Skeletal muscle cell (primary cell): Measurements from ENCODE around the gene ICAM4.

Experiments
- DNase-seq: peaks from one replicate; pipeline ENCODE4 v3.0.0-alpha.2; 2010; ENCODE audit warnings: low read depth
- H3K4me3 ChIP-seq: 2 replicates; pipeline ENCODE4 v1.5.1; 2011; ENCODE audit warnings: low read depth, mild to moderate bottlenecking, control low read depth, low read length, moderate library complexity

The ICAM4 gene

GRCh38 chr19:10315335-10316214 lies 28.8 kb downstream of the ICAM4 start, which contains the start of gene FDX2:
Gene FDX2 (minus strand): TSS chr19:10316015. CDS start chr19:10315996, 19 bp downstream.
- DNase-seq = no peak
- H3K4me3 ChIP-seq = peak within 1 kb of the TSS; percentile 77

GRCh38 chr19:10316229-10317044 lies 29.7 kb downstream of the ICAM4 start:
- no peak for DNase-seq
- H3K4me3 ChIP-seq = no peak overlapping the region

GRCh38 chr19:10317045-10317856 lies 30.5 kb downstream of the ICAM4 start:
- no peak overlapping the region for H3K4me3 ChIP-seq
- DNase-seq = no peak

- DNase-seq = no peak
- H3K4me3 ChIP-seq = no peak overlapping the region
These were observed 31.2 kb downstream of the ICAM4 start for GRCh38 chr19:10317857-10318462.

- no peak overlapping the region for H3K4me3 ChIP-seq
- no peak for DNase-seq
These were observed 32.3 kb downstream of the ICAM4 start for GRCh38 chr19:10318807-10319682.

GRCh38 chr19:10320602-10321416 lies 34.1 kb downstream of the ICAM4 start:
- DNase-seq = no peak
- H3K4me3 ChIP-seq = no peak overlapping the region

GRCh38 chr19:10321417-10321797 lies 34.7 kb downstream of the ICAM4 start:
- no peak overlapping the region for H3K4me3 ChIP-seq
- no peak for DNase-seq

- H3K4me3 ChIP-seq = no peak overlapping the region
- no peak for DNase-seq
These were observed 35.4 kb downstream of the ICAM4 start for GRCh38 chr19:10321874-10322835.

GRCh38 chr19:10325732-10326131 lies 39.0 kb downstream of the ICAM4 start:
- DNase-seq = no peak
- no peak overlapping the region for H3K4me3 ChIP-seq

- no peak overlapping the region for H3K4me3 ChIP-seq
These were observed 41.0 kb downstream of the ICAM4 start for GRCh38 chr19:10327793-10328192.

GRCh38 chr19:10328558-10329429 lies 42.0 kb downstream of the ICAM4 start:
- no peak overlapping the region for H3K4me3 ChIP-seq

More at GRCh38 chr19:10327793-10328192, 41.0 kb downstream of the ICAM4 start:
- DNase-seq = no peak

GRCh38 chr19:10329555-10329954 lies 42.8 kb downstream of the ICAM4 start:
- DNase-seq = no peak
- no peak overlapping the region for H3K4me3 ChIP-seq

More at GRCh38 chr19:10328558-10329429, 42.0 kb downstream of the ICAM4 start:
- DNase-seq = no peak

- no peak for DNase-seq
- H3K4me3 ChIP-seq = peak overlapping the region; percentile 80
These were observed 45.6 kb downstream of the ICAM4 start for GRCh38 chr19:10332158-10332964.

GRCh38 chr19:10332965-10333757 lies 46.4 kb downstream of the ICAM4 start, which contains the start of gene RAVER1:
Gene RAVER1 (minus strand): TSS chr19:10333529. CDS start chr19:10333507, 22 bp downstream.
- H3K4me3 ChIP-seq = peak within 1 kb of the TSS; percentile 80
- peak; percentile 92 for DNase-seq
